IMR-90 (cell line): ENCODE results near the gene PGAP1. TPM values are rescaled to one million over a fixed set of nuclear protein-coding genes. Genes with fewer than 3 reads are reported as not detected.

Experiments used
- ATAC-seq: fragments of 200-7000 bp; cut with Tn5 transposase; 2 replicates; pipeline ENCODE4 v1.9.1; 2020; ENCODE audit warnings: low read depth, mild to moderate bottlenecking, moderate library complexity
- BruUV-seq: library from RNA; stranded (reverse); fragments of 400-500 nt; replicated peaks from 2 replicates; lab custom pipeline; 2021; lab: Mats Ljungman, UMichigan
- CTCF ChIA-PET: fragments of 300-600 bp; formaldehyde crosslinking; extraction: SDS; loops from one replicate; lab custom pipeline; 2021; ENCODE audit warnings: antibody characterized with exemption; lab: Yijun Ruan, JAX
- POLR2A ChIA-PET: fragments of 300-600 bp; sonication (Branson Sonifier 250); formaldehyde crosslinking; loops from one replicate; lab custom pipeline; 2022; ENCODE audit warnings: antibody characterized with exemption; ENCODE audit not compliant: unreplicated experiment; lab: Charles Lee
- DNase-seq: peaks from one replicate; pipeline ENCODE4 v3.0.0; 2013
- H2AFZ ChIP-seq: replicated peaks from 2 replicates; pipeline ENCODE3; 2013; ENCODE audit warnings: low read length, mild to moderate bottlenecking; ENCODE audit not compliant: poor library complexity
- H2AK5ac ChIP-seq: 2 replicates; pipeline ENCODE4 v1.6.1; 2013; ENCODE audit warnings: low read depth, low read length, inconsistent platforms
- H2AK9ac ChIP-seq: replicated peaks from 2 replicates; pipeline ENCODE3; 2013; ENCODE audit warnings: mild to moderate bottlenecking, low read depth, low read length, moderate library complexity; ENCODE audit not compliant: poor library complexity
- H2BK120ac ChIP-seq: 2 replicates; pipeline ENCODE4 v1.6.1; 2013; ENCODE audit warnings: low read depth, low read length, inconsistent platforms
- H2BK15ac ChIP-seq: 3 replicates; pipeline ENCODE4 v1.6.1; 2013; ENCODE audit warnings: low read depth, low read length, inconsistent platforms
- H2BK20ac ChIP-seq: 2 replicates; pipeline ENCODE4 v1.6.1; 2013; ENCODE audit warnings: low read depth, mild to moderate bottlenecking, inconsistent platforms, low read length, moderate library complexity
- H2BK5ac ChIP-seq: 2 replicates; pipeline ENCODE4 v1.6.1; 2013; ENCODE audit warnings: mild to moderate bottlenecking, low read depth, low read length, inconsistent platforms; ENCODE audit not compliant: poor library complexity, severe bottlenecking
- H3K14ac ChIP-seq: replicated peaks from 2 replicates; pipeline ENCODE4 v1.6.1; 2013; ENCODE audit warnings: low read depth, low read length, inconsistent platforms
- H3K18ac ChIP-seq: 2 replicates; pipeline ENCODE4 v1.6.1; 2013; ENCODE audit warnings: low read depth, low read length, control low read depth
- H3K23ac ChIP-seq: 2 replicates; pipeline ENCODE4 v1.6.1; 2013; ENCODE audit warnings: low read depth, low read length, inconsistent platforms
- H3K27ac ChIP-seq: 2 replicates; pipeline ENCODE4 v1.5.1; 2013; ENCODE audit warnings: mild to moderate bottlenecking, control low read depth, low read length; ENCODE audit not compliant: insufficient read depth
- H3K27me3 ChIP-seq: 2 replicates; pipeline ENCODE4 v1.6.1; 2013; ENCODE audit warnings: low read length; ENCODE audit not compliant: control insufficient read depth, insufficient read depth
- H3K36me3 ChIP-seq: 2 replicates; pipeline ENCODE4 v1.6.1; 2013; ENCODE audit warnings: low read length, mixed read lengths; ENCODE audit not compliant: control insufficient read depth, insufficient read depth
- H3K4ac ChIP-seq: 2 replicates; pipeline ENCODE4 v1.6.1; 2013; ENCODE audit warnings: low read depth, low read length, inconsistent platforms
- H3K4me1 ChIP-seq: 2 replicates; pipeline ENCODE4 v1.6.1; 2013; ENCODE audit warnings: low read length, mixed read lengths; ENCODE audit not compliant: control insufficient read depth, insufficient read depth
- H3K4me2 ChIP-seq: 2 replicates; pipeline ENCODE4 v1.6.1; 2013; ENCODE audit warnings: low read depth, mild to moderate bottlenecking, control low read depth, low read length, moderate library complexity
- H3K4me3 ChIP-seq: 2 replicates; pipeline ENCODE4 v1.5.1; 2013; ENCODE audit warnings: low read depth, mild to moderate bottlenecking, control low read depth, low read length, moderate library complexity; ENCODE audit not compliant: insufficient read depth
- H3K56ac ChIP-seq: 2 replicates; pipeline ENCODE4 v1.6.1; 2013; ENCODE audit warnings: low read length, inconsistent platforms; ENCODE audit not compliant: insufficient read depth; ENCODE audit errors: extremely low read depth
- H3K79me1 ChIP-seq, 2 experiments: 2 replicates each; pipeline ENCODE4 v1.6.1; 2013; ENCODE audit warnings: low read length in 2 of 2, inconsistent platforms in 1 of 2, low read depth in 1 of 2
- H3K9ac ChIP-seq: 2 replicates; pipeline ENCODE4 v1.6.1; 2013; ENCODE audit warnings: low read depth, low read length, control low read depth
- H3K9me1 ChIP-seq: 2 replicates; pipeline ENCODE4 v1.6.1; 2013; ENCODE audit warnings: low read length, inconsistent platforms; ENCODE audit not compliant: insufficient read depth
- H3K9me3 ChIP-seq: 2 replicates; pipeline ENCODE4 v1.6.1; 2013; ENCODE audit warnings: low read length; ENCODE audit not compliant: control insufficient read depth, insufficient read depth
- H4K20me1 ChIP-seq: 2 replicates; pipeline ENCODE4 v1.6.1; 2013; ENCODE audit warnings: low read length, inconsistent platforms; ENCODE audit not compliant: insufficient read depth
- H4K5ac ChIP-seq: 2 replicates; pipeline ENCODE4 v1.6.1; 2013; ENCODE audit warnings: mild to moderate bottlenecking, low read depth, low read length, control low read depth
- H4K8ac ChIP-seq, 2 experiments: 2 replicates each; pipeline ENCODE4 v1.6.1; 2013; ENCODE audit warnings: low read depth in 2 of 2, low read length in 2 of 2, control low read depth in 1 of 2, inconsistent platforms in 1 of 2
- H4K91ac ChIP-seq: 2 replicates; pipeline ENCODE4 v1.6.1; 2013; ENCODE audit warnings: low read depth, low read length, inconsistent platforms; ENCODE audit not compliant: insufficient read depth
- CEBPB ChIP-seq: IDR thresholded peaks from 2 replicates; pipeline ENCODE4 v1.6.1; 2012; ENCODE audit warnings: low read depth, low read length, improper control_type of control experiment
- POLR2A ChIP-seq: IDR thresholded peaks from 2 replicates; pipeline ENCODE4 v1.6.1; 2012; ENCODE audit warnings: mild to moderate bottlenecking, low read depth, low read length
- whole genome bisulfite sequencing, 2 experiments: methylation state at CpG; one replicate each; pipeline versions ENCODE4 v1.1.5 to v1.1.7; 2013; ENCODE audit warnings: missing lambda C conversion rate in 2 of 2; ENCODE audit not compliant: insufficient read length in 1 of 2; ENCODE audit errors: extremely low coverage in 2 of 2; 5-methylcytosine and 5-hydroxymethylcytosine counted together
- dilution Hi-C: fragments of 300-500 bp; cut with HindIII; formaldehyde crosslinking; loops from one replicate; pipeline ENCODE4 v1.14.3; 2018; ENCODE audit warnings: low sequenced_read_pairs; ENCODE audit not compliant: unreplicated experiment
- in situ Hi-C: fragments of 300-500 bp; cut with MboI; formaldehyde crosslinking; loops from 3 replicates; pipeline ENCODE4 v1.14.3; 2019; ENCODE audit warnings: low sequenced_read_pairs, inconsistent platforms, mixed read lengths
- intact Hi-C: fragments of 100-400 bp; cut with micrococcal nuclease; formaldehyde crosslinking; loops from 2 replicates; pipeline ENCODE4 v1.10.0; 2022
- polyA plus RNA-seq, 3 experiments: library from polyadenylated mRNA; depleted of rRNA; stranded (reverse); fragments of >200 nt; gene quantifications; 2 replicates each; pipeline ENCODE4 v1.2.3, GENCODE V29; 2012; ENCODE audit warnings: low replicate concordance in 1 of 3
- total RNA-seq: library from RNA; depleted of rRNA; stranded (reverse); fragments of >200 nt; gene quantifications from 2 replicates; pipeline ENCODE4 v1.2.3, GENCODE V29; 2012

The PGAP1 gene
- total and polyA plus RNA-seq, 2 of the 4 experiments (the other 2 are of a cell fraction): 1.9 to 5.7 TPM

GRCh38 chr2:196968516-196968915 is 42.0 kb upstream of the PGAP1 start:
- H3K23ac ChIP-seq: no peak overlapping the region
- no peaks in the 10 kb centered on the region for H3K27me3 ChIP-seq
- H3K79me1 ChIP-seq: no peaks in the 10 kb centered on the region
- H3K9me3 ChIP-seq: no peaks in the 10 kb centered on the region
- no peak overlapping the region for H3K4ac ChIP-seq
- H4K5ac ChIP-seq: no peak overlapping the region
- ChIA-PET CTCF (no interaction called here), POLR2A (no interaction called here)
- H2AK5ac ChIP-seq: no peak overlapping the region
- H3K4me3 ChIP-seq: no peak overlapping the region
- dilution Hi-C loops (no loop called here), intact Hi-C loops (no loop called here), in situ Hi-C loops (no loop called here)
- H4K20me1 ChIP-seq: no peaks in the 10 kb centered on the region
- no peak for ATAC-seq
- no peaks in the 10 kb centered on the region for H3K36me3 ChIP-seq
- H3K4me1 ChIP-seq: no peaks in the 10 kb centered on the region
- no peak overlapping the region for H4K91ac ChIP-seq
- no peak overlapping the region for H3K4me2 ChIP-seq
- no peak overlapping the region for H3K27ac ChIP-seq
- H2AK9ac ChIP-seq: no peak overlapping the region
- no peak overlapping the region for H2BK5ac ChIP-seq
- no peak overlapping the region for H3K18ac ChIP-seq
- no TSS peak for BruUV-seq
- WGBS, 2 experiments: no CpG with 5 or more reads among the region's 1 CpG
- H2BK120ac ChIP-seq: no peak overlapping the region
- H3K9me1 ChIP-seq: peaks cover 2% of the 10 kb centered on the region; the same call in 1 of the 2 replicates
- H2BK15ac ChIP-seq: no peak overlapping the region
- no peak overlapping the region for H4K8ac ChIP-seq
- no peak overlapping the region for H3K14ac ChIP-seq
- H2AFZ ChIP-seq: no peak overlapping the region
- H3K56ac ChIP-seq: no peak overlapping the region
- H2BK20ac ChIP-seq: no peak overlapping the region
- TF ChIP-seq CEBPB (0 out of 2 replicates have a peak, but pooled peaks have one; percentile 12), POLR2A (no peak)
- DNase-seq: no peak
- no peak overlapping the region for H3K9ac ChIP-seq
